ENCODE measurements around the gene CCDC184.

DNA sequence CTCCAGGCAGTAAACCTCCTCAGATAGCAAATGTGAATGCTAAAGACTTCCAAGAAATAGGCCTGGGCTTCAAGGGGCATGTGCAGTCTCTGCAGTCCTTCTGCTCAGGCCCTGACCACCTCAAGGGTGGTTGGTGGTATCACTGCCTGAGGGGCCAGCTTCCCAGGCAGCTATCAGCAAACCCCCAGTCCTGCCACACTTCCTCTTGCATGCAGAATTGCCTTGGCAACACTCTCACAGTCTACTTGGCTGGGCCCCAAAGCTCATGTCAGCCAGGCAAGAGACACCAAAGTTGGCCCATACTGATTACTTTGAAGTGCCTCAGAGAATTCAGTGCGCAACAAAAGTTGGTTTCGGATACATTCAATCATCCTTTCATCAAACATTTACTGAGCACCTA is 22.6 kb upstream of the CCDC184 start:
- TF ChIP-seq, protein P1, sequence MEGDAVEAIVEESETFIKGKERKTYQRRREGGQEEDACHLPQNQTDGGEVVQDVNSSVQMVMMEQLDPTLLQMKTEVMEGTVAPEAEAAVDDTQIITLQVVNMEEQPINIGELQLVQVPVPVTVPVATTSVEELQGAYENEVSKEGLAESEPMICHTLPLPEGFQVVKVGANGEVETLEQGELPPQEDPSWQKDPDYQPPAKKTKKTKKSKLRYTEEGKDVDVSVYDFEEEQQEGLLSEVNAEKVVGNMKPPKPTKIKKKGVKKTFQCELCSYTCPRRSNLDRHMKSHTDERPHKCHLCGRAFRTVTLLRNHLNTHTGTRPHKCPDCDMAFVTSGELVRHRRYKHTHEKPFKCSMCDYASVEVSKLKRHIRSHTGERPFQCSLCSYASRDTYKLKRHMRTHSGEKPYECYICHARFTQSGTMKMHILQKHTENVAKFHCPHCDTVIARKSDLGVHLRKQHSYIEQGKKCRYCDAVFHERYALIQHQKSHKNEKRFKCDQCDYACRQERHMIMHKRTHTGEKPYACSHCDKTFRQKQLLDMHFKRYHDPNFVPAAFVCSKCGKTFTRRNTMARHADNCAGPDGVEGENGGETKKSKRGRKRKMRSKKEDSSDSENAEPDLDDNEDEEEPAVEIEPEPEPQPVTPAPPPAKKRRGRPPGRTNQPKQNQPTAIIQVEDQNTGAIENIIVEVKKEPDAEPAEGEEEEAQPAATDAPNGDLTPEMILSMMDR (IDR thresholded peaks at IDR 0.05), result no peak
- TF ChIP-seq POLR2A (IDR thresholded peaks at IDR 0.05), result no peak
